ENCODE data around the gene TSPAN9. TPM values are rescaled to one million over a fixed set of nuclear protein-coding genes. Genes with fewer than 3 reads are reported as not detected.

The TSPAN9 gene
- total and polyA plus RNA-seq, 11 donors = 70.0 to 387 (median 151) TPM

GRCh38 chr12:3034067-3034750, 43.0 kb upstream of the TSPAN9 start:
- no peak for TF ChIP-seq POLR2A (IDR thresholded peaks at IDR 0.05)
- peak; percentile 44 to 80 (median 71) for TF ChIP-seq CTCF (IDR thresholded peaks at IDR 0.05)
- peaks cover 0 to 36% (median 17%) of the 10 kb centered on the region in 12 donors for H3K4me1 ChIP-seq
- no peak overlapping the region for H3K4me3 ChIP-seq
- WGBS, 4 donors = 35 to 42% (median 41%) methylated on average over 10 of the region's 10 CpGs
- H3K27me3 ChIP-seq = no peaks in the 10 kb centered on the region
- no peaks in the 10 kb centered on the region for H3K9me3 ChIP-seq
- intact Hi-C loops (cut with DNase I) = loop anchor here (1.0 to 10.0 kb wide), 10 partner anchors 37 to 289 kb away; partner anchors contain the start of gene TEX52 (in 7 of the 10)
- DNase-seq (peak; percentile 62 to 74 (median 67)), ATAC-seq (peak; percentile 63 to 86 (median 72))
- peaks cover 0 to 15% (median 8%) of the 10 kb centered on the region in 9 donors for H3K36me3 ChIP-seq
- H3K27ac ChIP-seq = no peak overlapping the region

- ATAC-seq (no peak), DNase-seq (peak in 3 of 5 donors; percentile 30 to 49 (median 36))
- intact Hi-C loops (cut with DNase I) = loop anchor here in 8 of 10 donors (2.0 to 10.0 kb wide), 7 partner anchors 70 to 290 kb away; partner anchors contain the start of gene TEX52 (in 6 of the 8)
- Histone ChIP-seq H3K4me3 (no peak overlapping the region), H3K27me3 (no peaks in the 10 kb centered on the region), H3K4me1 (peaks cover 0 to 36% (median 17%) of the 10 kb centered on the region in 12 donors), H3K36me3 (peaks cover 0 to 21% (median 9%) of the 10 kb centered on the region in 9 donors), H3K27ac (no peak overlapping the region), H3K9me3 (no peaks in the 10 kb centered on the region)
- no peak for TF ChIP-seq CTCF (IDR thresholded peaks at IDR 0.05)
- no peak for TF ChIP-seq POLR2A (IDR thresholded peaks at IDR 0.05)
- 59 to 69% (median 65%) methylated on average over 5 of the region's 5 CpGs for WGBS, 4 donors
These were observed 42.0 kb upstream of the TSPAN9 start for GRCh38 chr12:3035171-3035570.

- intact Hi-C loops (cut with DNase I) = loop anchor here in 8 of 10 donors (2.0 to 10.0 kb wide), 7 partner anchors 71 to 291 kb away; partner anchors contain the start of gene TEX52 (in 6 of the 8)
- no peaks in the 10 kb centered on the region for H3K9me3 ChIP-seq
- no peak for ATAC-seq
- peaks cover 0 to 36% (median 17%) of the 10 kb centered on the region in 12 donors for H3K4me1 ChIP-seq
- TF ChIP-seq CTCF (IDR thresholded peaks at IDR 0.05) = peak in 10 of 12 donors; percentile 5 to 47 (median 35)
- no peak for TF ChIP-seq POLR2A (IDR thresholded peaks at IDR 0.05)
- peaks cover 0 to 29% (median 9%) of the 10 kb centered on the region in 9 donors for H3K36me3 ChIP-seq
- H3K27ac ChIP-seq = no peak overlapping the region
- DNase-seq = peak in 3 of 5 donors; percentile 13 to 26 (median 14)
- WGBS, 4 donors = 77 to 80% (median 78%) methylated on average over 16 of the region's 16 CpGs
- no peak overlapping the region for H3K4me3 ChIP-seq
- no peaks in the 10 kb centered on the region for H3K27me3 ChIP-seq
These were observed 41.1 kb upstream of the TSPAN9 start for GRCh38 chr12:3035815-3036702.

Data from heart left ventricle (tissue), 16 donors.